H9 (cell line): ENCODE results near the gene LHFPL6. TPM values are rescaled to one million over a fixed set of nuclear protein-coding genes. Genes with fewer than 3 reads are reported as not detected.

Source experiments
- DNase-seq: peaks from one replicate; pipeline ENCODE4 v3.0.0-alpha.2; 2017
- H2AFZ ChIP-seq: one replicate; pipeline ENCODE4 v1.6.1; 2013; ENCODE audit warnings: mild to moderate bottlenecking, low read length, control low read depth, moderate library complexity
- H2AK5ac ChIP-seq: 2 replicates; pipeline ENCODE4 v1.6.1; 2013; ENCODE audit warnings: low read length, control low read depth, mixed read lengths; ENCODE audit not compliant: insufficient read length
- H2BK120ac ChIP-seq: one replicate; pipeline ENCODE4 v1.6.1; 2013; ENCODE audit warnings: low read depth, mild to moderate bottlenecking, low read length, control low read depth, inconsistent platforms; ENCODE audit not compliant: poor library complexity, severe bottlenecking
- H2BK12ac ChIP-seq: 2 replicates; pipeline ENCODE4 v1.6.1; 2013; ENCODE audit warnings: low read length, control low read depth, mixed read lengths, low read depth; ENCODE audit not compliant: insufficient read length
- H2BK15ac ChIP-seq: 2 replicates; pipeline ENCODE4 v1.6.1; 2013; ENCODE audit warnings: low read depth, low read length, control low read depth
- H2BK20ac ChIP-seq: one replicate; pipeline ENCODE4 v1.6.1; 2013; ENCODE audit warnings: low read depth, mild to moderate bottlenecking, low read length, control low read depth, inconsistent platforms; ENCODE audit not compliant: poor library complexity, severe bottlenecking
- H2BK5ac ChIP-seq: 2 replicates; pipeline ENCODE4 v1.6.1; 2013; ENCODE audit warnings: low read length, control low read depth, mixed read lengths; ENCODE audit not compliant: insufficient read length
- H3K14ac ChIP-seq: 2 replicates; pipeline ENCODE4 v1.6.1; 2013; ENCODE audit warnings: low read length, control low read depth; ENCODE audit not compliant: insufficient read depth
- H3K18ac ChIP-seq: 2 replicates; pipeline ENCODE4 v1.6.1; 2013; ENCODE audit warnings: low read depth, mild to moderate bottlenecking, mixed read lengths, low read length, control low read depth; ENCODE audit not compliant: insufficient read length
- H3K23ac ChIP-seq: 2 replicates; pipeline ENCODE4 v1.6.1; 2013; ENCODE audit warnings: low read length, control low read depth, mixed read lengths, low read depth; ENCODE audit not compliant: insufficient read length
- H3K23me2 ChIP-seq: 2 replicates; pipeline ENCODE4 v1.6.1; 2013; ENCODE audit warnings: low read depth, mild to moderate bottlenecking, mixed read lengths, low read length, control low read depth; ENCODE audit not compliant: insufficient read length, poor library complexity, severe bottlenecking
- H3K27ac ChIP-seq: 2 replicates; pipeline ENCODE4 v1.5.1; 2013; ENCODE audit warnings: low read length, control low read depth, mixed read lengths, low read depth; ENCODE audit not compliant: insufficient read length
- H3K27me3 ChIP-seq: 2 replicates; pipeline ENCODE4 v1.6.1; 2013; ENCODE audit warnings: low read length, control low read depth, inconsistent platforms; ENCODE audit not compliant: insufficient read depth
- H3K4ac ChIP-seq: 2 replicates; pipeline ENCODE4 v1.6.1; 2013; ENCODE audit warnings: low read depth, mild to moderate bottlenecking, control low read depth, inconsistent platforms, low read length, moderate library complexity
- H3K4me1 ChIP-seq: 2 replicates; pipeline ENCODE4 v1.6.1; 2013; ENCODE audit warnings: low read length, control low read depth, inconsistent platforms; ENCODE audit not compliant: insufficient read depth
- H3K4me2 ChIP-seq: 2 replicates; pipeline ENCODE4 v1.6.1; 2013; ENCODE audit warnings: low read length, control low read depth, mixed read lengths; ENCODE audit not compliant: insufficient read length, insufficient read depth
- H3K56ac ChIP-seq: 2 replicates; pipeline ENCODE4 v1.6.1; 2013; ENCODE audit warnings: low read depth, mild to moderate bottlenecking, mixed read lengths, low read length, control low read depth; ENCODE audit not compliant: insufficient read length
- H3K79me1 ChIP-seq: 2 replicates; pipeline ENCODE4 v1.6.1; 2013; ENCODE audit warnings: low read depth, mild to moderate bottlenecking, moderate library complexity, low read length, control low read depth, inconsistent platforms; ENCODE audit not compliant: insufficient read depth, poor library complexity, severe bottlenecking
- H3K79me2 ChIP-seq: 2 replicates; pipeline ENCODE4 v1.6.1; 2013; ENCODE audit warnings: low read length, control low read depth, inconsistent platforms; ENCODE audit not compliant: insufficient read depth
- H3K9ac ChIP-seq: 2 replicates; pipeline ENCODE4 v1.6.1; 2013; ENCODE audit warnings: low read length, control low read depth, mixed read lengths; ENCODE audit not compliant: insufficient read length; ENCODE audit errors: extremely low read depth
- H3K9me3 ChIP-seq: one replicate; pipeline ENCODE4 v1.6.1; 2013; ENCODE audit warnings: low read depth, low read length, inconsistent platforms; ENCODE audit not compliant: control insufficient read depth
- H3T11ph ChIP-seq: one replicate; pipeline ENCODE4 v1.6.1; 2013; ENCODE audit warnings: mild to moderate bottlenecking, low read length, control low read depth, inconsistent platforms
- H4K20me1 ChIP-seq: one replicate; pipeline ENCODE4 v1.6.1; 2013; ENCODE audit not compliant: control insufficient read depth, insufficient read length, insufficient read depth
- H4K5ac ChIP-seq: 2 replicates; pipeline ENCODE4 v1.6.1; 2013; ENCODE audit warnings: low read depth, mild to moderate bottlenecking, mixed read lengths, low read length, control low read depth; ENCODE audit not compliant: insufficient read length
- H4K8ac ChIP-seq: replicated peaks from 2 replicates; pipeline ENCODE4 v1.6.1; 2013; ENCODE audit warnings: low read length, control low read depth, mixed read lengths, low read depth; ENCODE audit not compliant: insufficient read length
- H4K91ac ChIP-seq: 2 replicates; pipeline ENCODE4 v1.6.1; 2013; ENCODE audit warnings: low read depth, mild to moderate bottlenecking, moderate library complexity, mixed read lengths, low read length, control low read depth; ENCODE audit not compliant: insufficient read length
- H3K27ac Mint-ChIP-seq, 3 experiments: 2 replicates in 2 of 3; 3 replicates in 1 of 3; pipeline ENCODE4 v1.8.0; 2020 to 2021; ENCODE audit warnings: mixed read lengths in 3 of 3, mild to moderate bottlenecking in 1 of 3, moderate library complexity in 1 of 3
- H3K27me3 Mint-ChIP-seq: 2 replicates; pipeline ENCODE4 v1.8.0; 2021; ENCODE audit warnings: low read depth, mild to moderate bottlenecking, moderate library complexity, mixed read lengths
- H3K36me3 Mint-ChIP-seq, 3 experiments: 2 replicates in 2 of 3; 3 replicates in 1 of 3; pipeline ENCODE4 v1.8.0; 2020 to 2021; ENCODE audit warnings: low read depth in 3 of 3, mixed read lengths in 3 of 3; ENCODE audit not compliant: insufficient read depth in 1 of 3
- H3K4me1 Mint-ChIP-seq, 2 experiments: 2 replicates each; pipeline ENCODE4 v1.8.0; 2020; ENCODE audit warnings: mixed read lengths in 2 of 2
- H3K4me3 Mint-ChIP-seq, 2 experiments: 2 replicates in 1 of 2; 3 replicates in 1 of 2; pipeline ENCODE4 v1.8.0; 2020 to 2021; ENCODE audit warnings: mild to moderate bottlenecking in 2 of 2, mixed read lengths in 2 of 2, moderate library complexity in 1 of 2
- H3K9me3 Mint-ChIP-seq, 2 experiments: 2 replicates in 1 of 2; 3 replicates in 1 of 2; pipeline ENCODE4 v1.8.0; 2020; ENCODE audit warnings: mild to moderate bottlenecking in 2 of 2, mixed read lengths in 2 of 2, moderate library complexity in 1 of 2
- WGBS: extraction: QIAGEN DNeasy Blood & Tissue Kit; methylation state at CpG from one replicate; pipeline ENCODE4 v1.1.7; 2013; ENCODE audit warnings: missing lambda C conversion rate, low lambda C conversion rate, mixed read lengths; ENCODE audit not compliant: insufficient read length; ENCODE audit errors: extremely low coverage; 5-methylcytosine and 5-hydroxymethylcytosine counted together
- total RNA-seq: library from RNA; stranded (reverse); gene quantifications from 2 replicates; pipeline ENCODE4 v1.2.1, GENCODE V29; 2021
- TF ChIP-seq, protein P1 (sequence below): fragments of 200-600 bp; sonication (generic); conservative IDR thresholded peaks from 3 replicates; pipeline ENCODE4 v1.8.0; 2021; ENCODE audit warnings: antibody characterized with exemption, mild to moderate bottlenecking

LHFPL6 gene
- total RNA-seq, 1 experiment from 2014 or later: 3.5 TPM

DNA sequence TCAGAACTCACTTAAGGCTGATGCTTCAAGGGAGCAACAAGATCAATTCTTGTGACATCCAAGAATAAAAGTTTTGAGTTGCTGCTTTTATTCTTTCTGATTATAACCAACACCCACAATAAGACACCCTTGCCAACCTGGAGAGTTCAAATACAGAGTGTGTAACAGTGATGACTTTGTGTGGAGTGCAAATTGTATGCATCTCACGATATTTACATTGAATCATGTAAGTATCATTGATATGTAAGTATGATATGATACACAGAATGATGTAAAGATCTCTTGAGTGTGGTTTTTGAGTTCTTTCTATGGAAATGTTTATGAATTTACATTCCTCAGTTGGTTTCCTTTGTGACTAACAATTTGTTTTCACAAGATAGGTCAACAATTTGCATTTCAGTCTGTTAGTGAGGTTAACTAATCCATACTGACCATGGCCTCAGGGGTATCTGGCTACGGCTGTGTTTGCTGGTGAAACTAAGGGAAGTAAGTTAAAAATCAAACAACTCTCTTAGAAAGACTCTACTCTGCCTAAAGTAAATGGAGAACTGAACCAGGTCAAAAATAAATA lies 12.4 kb downstream of the LHFPL6 start:
- no peak overlapping the region for H3K23ac ChIP-seq
- no peaks in the 10 kb centered on the region for H3K9me3 ChIP-seq
- H2BK20ac ChIP-seq: no peak overlapping the region
- no peak overlapping the region for H3K27ac Mint-ChIP-seq
- no peak overlapping the region for H4K91ac ChIP-seq
- no peaks in the 10 kb centered on the region for H4K20me1 ChIP-seq
- H2BK15ac ChIP-seq: no peak overlapping the region
- no peak overlapping the region for H2AK5ac ChIP-seq
- peaks cover 0 to 4% (median 4%) of the 10 kb centered on the region in 3 experiments; a peak in 4 of 7 replicates for H3K36me3 Mint-ChIP-seq
- peaks cover 12 to 13% of the 10 kb centered on the region in 2 experiments for H3K4me1 Mint-ChIP-seq
- H3K27me3 Mint-ChIP-seq: no peaks in the 10 kb centered on the region
- H3K4me3 Mint-ChIP-seq: no peak overlapping the region
- DNase-seq: no peak
- H3K27ac ChIP-seq: no peak overlapping the region
- no CpG with 5 or more reads among the region's 2 CpGs for WGBS
- TF ChIP-seq, protein P1, sequence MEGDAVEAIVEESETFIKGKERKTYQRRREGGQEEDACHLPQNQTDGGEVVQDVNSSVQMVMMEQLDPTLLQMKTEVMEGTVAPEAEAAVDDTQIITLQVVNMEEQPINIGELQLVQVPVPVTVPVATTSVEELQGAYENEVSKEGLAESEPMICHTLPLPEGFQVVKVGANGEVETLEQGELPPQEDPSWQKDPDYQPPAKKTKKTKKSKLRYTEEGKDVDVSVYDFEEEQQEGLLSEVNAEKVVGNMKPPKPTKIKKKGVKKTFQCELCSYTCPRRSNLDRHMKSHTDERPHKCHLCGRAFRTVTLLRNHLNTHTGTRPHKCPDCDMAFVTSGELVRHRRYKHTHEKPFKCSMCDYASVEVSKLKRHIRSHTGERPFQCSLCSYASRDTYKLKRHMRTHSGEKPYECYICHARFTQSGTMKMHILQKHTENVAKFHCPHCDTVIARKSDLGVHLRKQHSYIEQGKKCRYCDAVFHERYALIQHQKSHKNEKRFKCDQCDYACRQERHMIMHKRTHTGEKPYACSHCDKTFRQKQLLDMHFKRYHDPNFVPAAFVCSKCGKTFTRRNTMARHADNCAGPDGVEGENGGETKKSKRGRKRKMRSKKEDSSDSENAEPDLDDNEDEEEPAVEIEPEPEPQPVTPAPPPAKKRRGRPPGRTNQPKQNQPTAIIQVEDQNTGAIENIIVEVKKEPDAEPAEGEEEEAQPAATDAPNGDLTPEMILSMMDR: no peak
- no peak overlapping the region for H2BK5ac ChIP-seq
- no peak overlapping the region for H4K5ac ChIP-seq
- H3K27me3 ChIP-seq: no peaks in the 10 kb centered on the region
- no peak overlapping the region for H2BK120ac ChIP-seq
- no peak overlapping the region for H3K14ac ChIP-seq
- no peaks in the 10 kb centered on the region for H3K79me1 ChIP-seq
- H3K9me3 Mint-ChIP-seq: peaks cover 2 to 8% of the 10 kb centered on the region in 2 experiments; a peak in 2 of 5 replicates
- no peaks in the 10 kb centered on the region for H3K4me1 ChIP-seq
- no peak overlapping the region for H2BK12ac ChIP-seq
- H3K79me2 ChIP-seq: no peaks in the 10 kb centered on the region
- H3K56ac ChIP-seq: no peak overlapping the region
- no peak overlapping the region for H3K9ac ChIP-seq
- no peak overlapping the region for H3K4ac ChIP-seq
- H3T11ph ChIP-seq: no peak overlapping the region
- H3K23me2 ChIP-seq: no peaks in the 10 kb centered on the region
- no peak overlapping the region for H3K4me2 ChIP-seq
- H2AFZ ChIP-seq: no peak overlapping the region
- no peak overlapping the region for H3K18ac ChIP-seq
- no peak overlapping the region for H4K8ac ChIP-seq
